Neural cell (in vitro differentiated cells): Measurements from ENCODE around the gene GSTT2B. TPM values are rescaled to one million over a fixed set of nuclear protein-coding genes. Genes with fewer than 3 reads are reported as not detected.

Experiments used
- H2AFZ ChIP-seq: fragments of 200-600, 300-800 bp; sonication (generic), shearing (Covaris generic); 2 replicates; pipeline ENCODE4 v1.6.0; 2014; ENCODE audit warnings: low read depth, mild to moderate bottlenecking, antibody characterized with exemption, low read length, moderate library complexity
- H3F3A ChIP-seq: fragments of 200-600 bp; shearing (Covaris generic); 2 replicates; pipeline ENCODE4 v1.6.1; 2016; ENCODE audit warnings: mild to moderate bottlenecking, moderate library complexity, mixed read lengths, antibody characterized with exemption, low read length; ENCODE audit not compliant: insufficient read depth, poor library complexity, severe bottlenecking
- H3K27ac ChIP-seq: fragments of 200-600, 300-800 bp; sonication (generic), shearing (Covaris generic); 2 replicates; pipeline ENCODE4 v1.5.1; 2014; ENCODE audit warnings: mild to moderate bottlenecking, low read length, moderate library complexity
- H3K27me3 ChIP-seq: fragments of 300-800, 200-600 bp; sonication (generic), shearing (Covaris generic); 2 replicates; pipeline ENCODE4 v1.6.0; 2014; ENCODE audit warnings: mild to moderate bottlenecking, low read depth, low read length, moderate library complexity; ENCODE audit not compliant: insufficient read depth
- H3K36me3 ChIP-seq: fragments of 300-800, 200-600 bp; sonication (generic), shearing (Covaris generic); 2 replicates; pipeline ENCODE4 v1.5.1; 2014; ENCODE audit warnings: mild to moderate bottlenecking, antibody characterized with exemption, low read length, moderate library complexity; ENCODE audit not compliant: insufficient read depth
- H3K4me2 ChIP-seq: fragments of 300-800, 200-600 bp; sonication (generic), shearing (Covaris generic); 2 replicates; pipeline ENCODE4 v1.6.0; 2014; ENCODE audit warnings: mild to moderate bottlenecking, low read length
- H3K4me3 ChIP-seq: fragments of 300-800, 200-600 bp; sonication (generic), shearing (Covaris generic); 2 replicates; pipeline ENCODE4 v1.5.1; 2014; ENCODE audit warnings: mild to moderate bottlenecking, low read length, moderate library complexity
- H3K79me2 ChIP-seq: fragments of 200-600 bp; shearing (Covaris generic); replicated peaks from 2 replicates; pipeline ENCODE4 v1.6.0; 2014; ENCODE audit warnings: mild to moderate bottlenecking, low read length, moderate library complexity; ENCODE audit not compliant: insufficient read depth
- H3K9ac ChIP-seq: fragments of 300-800, 200-600 bp; sonication (generic), shearing (Covaris generic); 2 replicates; pipeline ENCODE4 v1.6.1; 2016; ENCODE audit warnings: mild to moderate bottlenecking, low read length, mixed read lengths
- H3K9me2 ChIP-seq: fragments of 200-600 bp; shearing (Covaris generic); 2 replicates; pipeline ENCODE4 v1.6.1; 2016; ENCODE audit warnings: mild to moderate bottlenecking, low read length, mixed read lengths; ENCODE audit not compliant: insufficient read depth
- H3K9me3 ChIP-seq: fragments of 200-600, 300-800 bp; sonication (generic), shearing (Covaris generic); 2 replicates; pipeline ENCODE4 v1.6.1; 2016; ENCODE audit warnings: mild to moderate bottlenecking, mixed run types, low read length, moderate library complexity, mixed read lengths
- H4K20me1 ChIP-seq: fragments of 200-600 bp; shearing (Covaris generic); 2 replicates; pipeline ENCODE4 v1.6.1; 2016; ENCODE audit warnings: mild to moderate bottlenecking, mixed run types; ENCODE audit not compliant: insufficient read depth
- CTCF ChIP-seq: fragments of 450-650 bp; IDR thresholded peaks from 2 replicates; pipeline ENCODE4 v1.5.1; 2014; ENCODE audit warnings: antibody characterized with exemption, mild to moderate bottlenecking, moderate library complexity; ENCODE audit not compliant: poor library complexity, severe bottlenecking
- EP300 ChIP-seq: fragments of 450-650 bp; conservative IDR thresholded peaks from 2 replicates; pipeline ENCODE4 v1.6.1; 2014; ENCODE audit warnings: antibody characterized with exemption, mild to moderate bottlenecking, moderate library complexity; ENCODE audit not compliant: poor library complexity, severe bottlenecking
- EZH2 ChIP-seq: fragments of 200-600, 300-800 bp; shearing (Covaris generic), sonication (generic); IDR thresholded peaks from 2 replicates; pipeline ENCODE4 v1.6.1; 2014; ENCODE audit warnings: antibody characterized with exemption, low read length, borderline replicate concordance, mild to moderate bottlenecking; ENCODE audit not compliant: insufficient read depth, poor library complexity, severe bottlenecking
- MXI1 ChIP-seq: fragments of 450-650 bp; conservative IDR thresholded peaks from 2 replicates; pipeline ENCODE4 v1.6.1; 2014; ENCODE audit warnings: antibody characterized with exemption, mild to moderate bottlenecking; ENCODE audit not compliant: poor library complexity, severe bottlenecking
- POLR2AphosphoS5 ChIP-seq: IDR thresholded peaks from 2 replicates; pipeline ENCODE4 v1.6.1; 2012
- RAD21 ChIP-seq: fragments of 450-650 bp; conservative IDR thresholded peaks from 2 replicates; pipeline ENCODE4 v1.6.1; 2014; ENCODE audit warnings: antibody characterized with exemption, mild to moderate bottlenecking, moderate library complexity
- REST ChIP-seq: IDR thresholded peaks from 2 replicates; pipeline ENCODE4 v1.6.1; 2012; ENCODE audit warnings: borderline replicate concordance
- SMC3 ChIP-seq: fragments of 450-650 bp; conservative IDR thresholded peaks from 2 replicates; pipeline ENCODE4 v1.6.1; 2014; ENCODE audit warnings: antibody characterized with exemption, mild to moderate bottlenecking, moderate library complexity; ENCODE audit not compliant: poor library complexity
- TAF1 ChIP-seq: IDR thresholded peaks from 2 replicates; pipeline ENCODE4 v1.6.1; 2012; ENCODE audit warnings: low read depth
- polyA plus RNA-seq: library from polyadenylated mRNA; depleted of rRNA; stranded (reverse); fragments of >200 nt; gene quantifications from 2 replicates; pipeline ENCODE4 v1.2.3, GENCODE V29; 2014

The GSTT2B gene
- polyA plus RNA-seq, 1 donor from 2014 or later, result not detected

- Histone ChIP-seq H4K20me1 (no peaks in the 10 kb centered on the region), H2AFZ (no peak overlapping the region), H3K4me3 (no peak overlapping the region)
Observed at GRCh38 chr22:23911318-23911980, 49.5 kb downstream of the GSTT2B start.

GRCh38 chr22:23910496-23911190, 50.4 kb downstream of the GSTT2B start:
- no peaks in the 10 kb centered on the region for H3K9me3 ChIP-seq
- H3K36me3 ChIP-seq, result no peaks in the 10 kb centered on the region
- TF ChIP-seq SMC3, result no peak
- no peak for TF ChIP-seq TAF1
- TF ChIP-seq EZH2, result no peak
- no peak for TF ChIP-seq CTCF
- no peak for TF ChIP-seq REST
- no peak for TF ChIP-seq POLR2AphosphoS5
- TF ChIP-seq MXI1, result no peak
- TF ChIP-seq RAD21, result no peak
- TF ChIP-seq EP300, result no peak
- H3K9me2 ChIP-seq, result no peaks in the 10 kb centered on the region
- H3K79me2 ChIP-seq, result no peaks in the 10 kb centered on the region
- H2AFZ ChIP-seq, result no peak overlapping the region
- H4K20me1 ChIP-seq, result no peaks in the 10 kb centered on the region
- no peak overlapping the region for H3K9ac ChIP-seq
- no peaks in the 10 kb centered on the region for H3K27me3 ChIP-seq
- no peak overlapping the region for H3K27ac ChIP-seq
- no peak overlapping the region for H3K4me2 ChIP-seq
- no peaks in the 10 kb centered on the region for H3F3A ChIP-seq
- no peak overlapping the region for H3K4me3 ChIP-seq

More at GRCh38 chr22:23911318-23911980, 49.5 kb downstream of the GSTT2B start:
- H3K36me3 ChIP-seq, result no peaks in the 10 kb centered on the region
- TF ChIP-seq MXI1, result no peak
- no peak for TF ChIP-seq EZH2
- TF ChIP-seq SMC3, result no peak
- no peak for TF ChIP-seq TAF1
- TF ChIP-seq CTCF, result no peak
- no peaks in the 10 kb centered on the region for H3K9me3 ChIP-seq
- no peaks in the 10 kb centered on the region for H3F3A ChIP-seq
- H3K27ac ChIP-seq, result no peak overlapping the region
- no peaks in the 10 kb centered on the region for H3K79me2 ChIP-seq
- no peaks in the 10 kb centered on the region for H3K9me2 ChIP-seq
- H3K4me2 ChIP-seq, result no peak overlapping the region
- H3K27me3 ChIP-seq, result no peaks in the 10 kb centered on the region
- H3K9ac ChIP-seq, result no peak overlapping the region
